NCI-H2107 (cell line): ENCODE measurements around the gene PLAAT4.

Experiments used
- DNase-seq: peaks from one replicate; lab custom pipeline; 2025; lab: John Stamatoyannopoulos, UW

PLAAT4 gene, protein sequence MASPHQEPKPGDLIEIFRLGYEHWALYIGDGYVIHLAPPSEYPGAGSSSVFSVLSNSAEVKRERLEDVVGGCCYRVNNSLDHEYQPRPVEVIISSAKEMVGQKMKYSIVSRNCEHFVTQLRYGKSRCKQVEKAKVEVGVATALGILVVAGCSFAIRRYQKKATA

DNA sequence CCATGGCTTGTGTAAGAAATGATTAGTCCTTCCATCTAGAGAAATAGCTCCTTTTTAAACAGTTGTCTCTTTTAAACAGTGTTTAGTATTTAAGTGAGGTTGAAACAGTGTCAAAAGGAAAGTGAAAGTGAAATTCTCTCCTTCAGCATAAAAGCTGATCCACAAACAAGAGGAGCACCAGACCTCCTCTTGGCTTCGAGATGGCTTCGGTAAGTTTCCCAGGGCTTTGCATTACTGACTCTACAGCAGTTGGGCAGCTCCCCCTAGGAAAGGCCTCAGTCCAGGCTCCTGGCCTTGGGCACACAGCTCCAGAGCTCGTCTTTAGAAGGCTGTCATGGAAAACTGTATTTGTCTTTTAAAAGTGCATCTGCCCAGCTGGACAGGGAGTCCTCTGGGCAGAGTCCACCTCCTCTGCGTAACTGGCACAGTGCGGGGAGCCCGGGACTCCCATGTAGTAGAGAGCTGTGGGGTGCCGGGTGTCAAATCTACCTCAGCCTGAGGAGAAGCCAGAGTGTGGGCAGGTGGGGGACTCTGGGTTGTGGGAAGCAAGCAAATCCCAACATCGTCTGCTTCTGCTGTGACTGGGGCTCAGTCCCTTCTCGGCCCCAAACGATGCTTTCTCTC, at the start of gene PLAAT4:
PLAAT4 (plus strand) TSS at position 140 of the 624 bp plus-strand sequence; CDS start at position 201, 61 bp downstream.
- peak; percentile 23 for DNase-seq

DNA sequence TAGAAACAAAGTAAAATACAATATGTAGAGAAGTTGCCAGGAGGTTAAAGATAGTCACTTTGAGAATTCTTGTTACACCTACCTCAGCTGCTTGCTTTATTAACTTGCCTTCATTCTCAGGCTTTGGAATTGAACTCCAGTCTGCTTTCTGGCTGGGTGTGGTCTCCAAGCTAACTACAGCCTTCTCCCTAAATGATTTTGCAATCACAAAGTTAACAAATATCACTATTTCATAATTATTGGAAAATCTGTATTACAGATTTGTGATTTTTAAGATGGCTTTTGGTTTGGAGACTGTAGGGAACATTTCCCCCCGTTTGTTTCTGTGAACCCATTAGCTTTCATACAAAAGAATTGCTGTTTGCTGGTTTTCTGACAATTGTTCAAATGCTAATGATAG, 47.8 kb upstream of the PLAAT4 start:
- no peak for DNase-seq

DNA sequence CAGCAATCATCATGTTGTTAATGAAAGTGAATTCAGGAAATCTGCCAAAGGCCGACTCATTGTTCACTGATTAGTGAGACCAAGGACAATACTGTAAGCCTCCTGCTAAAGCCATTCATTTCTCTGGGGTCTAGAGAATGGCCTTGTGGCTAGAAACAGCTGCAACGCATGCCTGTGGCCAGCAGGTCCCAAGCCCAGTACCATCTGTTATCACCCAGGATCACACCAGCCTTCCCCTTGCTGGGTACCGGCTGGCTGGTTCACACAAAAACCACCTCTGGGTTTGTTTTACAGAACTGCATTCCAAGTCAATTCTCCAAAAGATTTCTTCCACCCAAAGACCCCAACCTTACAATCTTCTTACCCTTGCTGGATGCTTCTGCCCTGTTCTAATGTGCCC, 46.7 kb upstream of the PLAAT4 start:
- no peak for DNase-seq

DNA sequence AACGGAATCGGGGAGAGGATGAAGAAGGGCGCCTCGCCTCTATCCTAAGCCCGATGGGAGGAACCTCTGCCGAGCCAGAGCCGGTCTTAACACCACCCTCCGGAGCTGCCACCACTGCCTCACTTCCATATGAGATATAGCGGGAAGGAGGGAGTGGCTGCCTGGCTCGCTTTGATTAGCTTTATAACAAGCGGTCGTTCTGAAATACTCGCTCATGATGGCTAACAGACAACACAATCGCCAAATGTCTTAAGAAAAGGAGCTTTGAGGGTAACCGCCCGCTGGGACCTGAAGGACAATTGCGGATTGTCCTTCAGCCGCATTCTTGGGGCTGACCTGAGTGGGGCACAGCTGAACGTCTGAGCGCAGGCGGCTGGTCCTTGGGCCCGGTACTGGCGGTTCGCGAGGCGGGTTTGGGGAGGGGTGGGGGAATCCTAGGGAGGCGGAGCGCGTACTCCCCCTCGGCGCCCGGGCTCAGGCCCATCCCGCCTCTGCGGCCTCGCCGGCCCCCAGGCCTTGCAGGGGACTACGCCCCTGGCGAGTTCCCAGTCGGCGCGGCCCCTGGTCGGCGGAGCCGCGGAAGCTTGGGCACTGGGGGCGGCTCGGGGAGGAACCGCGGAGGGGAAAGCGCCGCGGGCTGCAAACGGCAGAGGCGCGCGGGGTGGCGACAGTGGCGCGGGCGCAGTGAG, 45.9 kb upstream of the PLAAT4 start, which contains the start of gene PLAAT5:
PLAAT5 (minus strand) TSS at position 617 of the 689 bp plus-strand sequence; CDS start at position 484, 133 bp downstream.
- DNase-seq: no peak

DNA sequence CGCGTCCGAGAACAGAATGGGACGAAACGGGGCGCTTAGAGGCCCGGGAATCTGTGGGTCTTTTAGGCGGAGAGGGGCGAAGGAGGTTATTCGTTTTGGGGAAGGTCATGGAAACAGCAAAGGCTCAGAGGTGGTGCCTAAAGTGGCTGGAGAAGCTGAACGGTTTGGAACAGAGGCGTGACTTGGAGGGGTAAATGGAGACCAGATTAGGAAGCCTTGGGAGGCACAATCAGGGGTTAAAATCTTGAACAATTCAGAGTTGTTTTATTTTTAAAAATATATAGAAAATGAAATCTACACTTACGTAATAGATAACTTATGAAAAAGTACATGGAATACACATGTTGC, 45.4 kb upstream of the PLAAT4 start:
- DNase-seq: no peak

DNA sequence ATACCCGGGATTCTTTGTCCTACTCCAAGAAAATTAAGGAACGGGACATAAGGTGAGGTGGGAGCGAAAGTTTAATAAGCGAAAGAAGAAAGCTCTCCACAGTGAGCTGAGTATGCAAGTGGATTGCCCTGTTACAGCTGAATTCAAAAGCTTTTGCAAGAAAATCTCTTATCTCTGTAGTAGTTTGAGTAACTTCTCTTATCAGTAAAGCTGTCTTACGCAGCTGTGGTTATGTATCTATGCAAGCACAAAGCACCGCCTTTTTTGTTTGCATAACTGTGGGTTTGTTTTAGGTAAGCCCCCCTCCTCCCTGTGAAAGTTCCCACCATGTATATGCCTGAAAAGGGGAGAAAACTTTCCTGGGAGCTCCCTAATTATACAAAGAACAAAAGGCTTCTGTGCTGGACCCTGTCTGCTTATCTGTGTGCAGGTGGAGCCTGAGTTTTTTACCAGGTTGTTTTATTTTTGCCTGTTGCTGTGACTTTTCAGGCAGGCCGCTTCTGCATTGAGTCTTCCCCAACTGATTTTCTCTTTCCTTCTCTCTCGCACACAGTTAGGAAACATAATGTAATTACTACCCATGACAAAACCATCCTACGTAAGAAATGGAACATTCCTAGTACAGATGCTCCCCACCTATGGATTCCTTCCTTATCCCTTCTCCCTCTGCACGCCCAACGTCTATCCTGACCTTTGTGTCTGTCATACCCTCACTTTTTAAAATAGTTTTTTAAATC, 44.8 kb upstream of the PLAAT4 start:
- no peak for DNase-seq

DNA sequence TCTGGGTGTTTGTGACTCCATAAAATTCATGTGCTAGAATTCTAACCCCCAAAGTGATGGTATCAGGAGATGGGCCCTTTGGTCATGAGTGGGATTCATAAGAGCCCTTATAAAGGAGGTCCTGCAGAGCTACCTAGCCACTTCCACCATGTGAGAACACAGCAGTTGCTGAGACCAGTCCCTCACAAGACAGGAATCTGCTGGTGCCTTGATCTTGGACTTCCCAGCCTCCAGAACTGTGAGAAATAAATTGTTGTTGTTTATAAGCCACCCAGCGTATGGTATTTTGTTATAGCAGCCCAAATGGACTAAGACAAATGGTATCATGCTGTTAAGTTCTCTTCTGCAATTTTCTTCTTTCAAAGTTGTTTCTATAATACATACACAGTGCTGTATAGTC, 44.2 kb upstream of the PLAAT4 start:
- no peak for DNase-seq

DNA sequence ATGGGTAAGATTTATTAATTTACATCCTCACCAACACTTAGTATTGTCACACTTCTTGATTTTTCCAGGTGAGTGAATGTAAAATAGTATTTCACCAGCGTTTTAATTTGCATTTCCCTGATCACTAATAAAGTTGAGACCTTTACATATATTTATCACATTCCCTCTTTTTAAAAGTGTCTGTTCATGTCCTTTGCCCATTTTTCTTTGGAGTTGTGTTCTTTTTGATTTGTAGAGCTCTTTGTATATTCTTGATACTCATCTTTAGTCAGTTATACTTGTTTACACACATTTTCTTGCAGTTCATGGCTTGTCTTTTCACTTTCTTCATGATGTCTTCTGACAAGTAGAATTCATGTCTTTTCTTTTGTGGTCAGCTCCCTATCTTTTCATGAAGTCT, 43.5 kb upstream of the PLAAT4 start:
- no peak for DNase-seq

DNA sequence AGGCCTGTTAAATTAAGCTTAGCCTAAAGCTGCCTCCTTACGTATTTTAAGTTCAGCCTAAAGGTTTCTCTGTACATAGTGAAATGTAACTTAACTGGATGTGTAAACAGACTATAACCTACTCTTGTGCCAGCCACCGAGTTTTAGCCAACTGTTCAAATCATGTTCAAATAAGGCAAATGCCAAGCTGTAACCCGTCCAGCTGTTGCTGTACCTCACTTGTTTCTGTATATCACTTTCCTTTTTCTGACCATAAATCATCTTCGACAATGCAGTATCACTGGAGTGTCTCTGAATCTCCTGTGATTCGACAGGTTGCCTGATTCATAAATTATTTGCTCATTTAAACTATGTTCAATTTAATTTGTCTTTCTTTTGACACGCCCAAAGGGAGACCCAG, 41.6 kb upstream of the PLAAT4 start:
- DNase-seq: no peak

DNA sequence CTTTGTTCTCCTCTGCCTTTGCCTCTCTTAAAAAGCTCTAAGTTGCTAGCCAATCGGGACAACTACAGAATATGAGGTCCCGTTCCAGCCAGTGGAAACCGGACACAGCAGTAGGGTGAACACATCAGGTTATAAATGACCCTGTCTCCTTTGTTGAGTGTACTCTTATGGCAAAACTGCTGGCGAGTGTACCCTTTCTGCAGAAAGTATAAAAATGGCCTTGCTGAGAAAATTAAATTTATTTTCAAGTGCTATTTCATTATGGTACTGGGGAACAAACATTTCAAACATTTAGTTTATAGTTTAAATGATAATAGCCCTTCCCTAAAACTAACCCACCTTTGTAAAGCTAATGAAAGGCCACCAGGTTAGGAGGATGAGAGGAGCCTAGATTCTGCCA, 36.7 kb upstream of the PLAAT4 start:
- DNase-seq: no peak

DNA sequence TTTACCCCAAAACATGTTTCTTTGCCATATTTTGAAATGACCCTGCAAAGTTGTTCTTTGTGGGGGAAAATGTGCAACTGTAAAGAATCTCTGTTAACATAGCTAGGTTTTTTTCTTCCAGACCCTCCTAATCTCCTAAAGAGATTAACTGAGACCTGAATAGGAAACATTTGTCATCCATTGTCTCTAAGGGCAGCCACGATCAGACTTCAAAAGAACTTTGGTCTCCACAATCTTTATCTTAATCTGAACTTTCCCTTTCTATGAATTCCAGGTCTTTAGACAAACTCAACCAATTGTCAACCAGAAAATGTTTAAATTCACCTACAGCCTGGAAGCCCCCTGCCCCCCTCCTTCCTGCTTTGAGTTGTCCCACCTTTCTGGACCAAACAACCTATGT, 35.4 kb upstream of the PLAAT4 start:
- no peak for DNase-seq

DNA sequence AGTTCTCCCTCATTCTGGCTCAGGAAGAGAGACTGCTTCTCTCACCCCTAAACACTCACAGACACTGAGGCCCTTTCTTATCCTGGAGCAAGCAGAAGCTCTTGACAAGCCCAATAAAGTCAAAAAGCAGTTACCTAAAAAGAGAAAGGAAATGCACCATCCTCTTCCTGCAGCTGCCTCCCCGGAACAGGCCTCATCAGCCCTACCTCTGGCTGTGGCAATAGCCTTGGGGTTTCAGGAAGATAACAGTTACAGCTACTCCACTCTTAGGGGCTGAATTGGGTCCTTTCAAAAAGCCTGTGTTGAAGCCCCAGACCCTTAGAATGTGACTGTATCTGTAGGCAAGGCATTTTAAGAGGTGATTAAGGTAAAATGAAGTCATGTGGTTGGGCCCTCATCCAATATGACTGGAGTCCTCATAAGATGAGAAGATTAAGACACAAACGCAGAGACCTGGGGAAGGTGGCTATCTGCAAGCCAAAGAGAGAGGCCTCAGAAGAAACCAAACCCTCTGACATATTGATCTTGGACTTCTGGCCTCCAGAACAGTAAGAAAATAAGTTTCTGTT, 34.3 kb upstream of the PLAAT4 start:
- DNase-seq: no peak

DNA sequence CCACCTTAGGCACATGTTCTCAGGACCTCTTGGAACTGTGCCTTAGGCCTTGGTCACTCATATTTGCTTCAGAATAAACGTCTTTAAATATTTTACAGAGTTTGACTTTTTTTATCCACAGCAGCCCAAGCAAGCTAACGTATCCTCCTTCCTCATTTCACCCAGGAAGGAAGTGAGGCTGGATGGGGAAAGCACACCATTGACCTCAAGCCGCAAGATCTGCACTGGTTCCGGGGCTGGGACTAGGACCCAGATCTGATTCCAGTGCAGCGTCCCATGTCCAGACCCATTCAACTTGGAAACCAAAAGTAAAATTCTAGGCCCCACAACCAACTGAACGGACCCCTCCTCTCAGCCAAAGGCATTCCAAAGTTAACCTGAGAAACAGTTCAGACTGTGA, 33.1 kb upstream of the PLAAT4 start:
- DNase-seq: no peak

DNA sequence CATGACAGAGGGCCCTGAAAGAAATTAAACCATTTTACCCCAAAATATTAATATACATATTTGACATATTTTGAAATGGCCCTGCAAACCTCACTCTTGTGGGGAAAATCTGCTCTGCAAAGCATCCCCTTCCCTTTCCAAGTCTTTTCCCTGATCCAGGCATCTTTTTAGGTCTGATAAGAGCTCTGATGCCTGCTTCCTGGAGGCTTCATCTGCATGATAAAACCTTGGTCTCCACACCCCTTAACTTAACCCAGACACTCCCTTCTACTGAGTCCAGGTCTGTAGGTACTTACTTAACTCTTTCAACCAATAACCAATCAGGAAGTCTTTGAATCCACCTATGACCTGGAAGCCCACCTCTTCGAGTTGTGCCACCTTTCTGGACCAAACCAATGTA, 32.6 kb upstream of the PLAAT4 start:
- DNase-seq: no peak

DNA sequence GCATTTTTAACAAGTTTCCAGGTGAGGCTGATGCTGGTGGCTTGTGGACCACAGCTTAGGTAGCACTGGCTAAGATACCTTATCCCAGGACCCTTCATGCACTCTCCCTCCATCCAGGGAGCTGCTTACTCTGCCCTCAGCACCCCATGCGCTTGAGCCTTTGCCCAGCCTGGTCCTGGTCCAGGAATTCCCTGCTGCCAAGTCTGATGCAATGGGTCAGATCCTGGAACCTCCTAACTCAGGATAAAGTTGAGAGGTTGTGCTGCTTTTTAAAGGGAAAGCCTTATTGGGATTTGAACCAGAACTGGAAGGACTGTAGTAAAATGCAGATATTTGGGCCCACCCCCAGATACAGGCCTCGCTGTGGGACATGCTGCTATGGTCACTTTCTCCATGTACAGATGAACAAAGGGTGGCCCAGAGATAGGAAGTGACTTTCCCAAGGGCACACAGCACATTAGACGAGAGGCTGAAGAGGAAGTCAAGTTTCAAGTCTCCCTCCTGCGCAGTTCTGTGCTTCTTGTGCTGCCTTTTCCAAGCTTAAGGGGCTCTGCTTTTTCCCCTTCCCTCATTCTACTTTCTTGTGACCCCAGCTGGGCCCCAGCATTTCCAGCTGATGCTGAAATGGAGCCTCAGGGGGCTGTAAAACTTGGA, 31.5 kb upstream of the PLAAT4 start:
- no peak for DNase-seq

DNA sequence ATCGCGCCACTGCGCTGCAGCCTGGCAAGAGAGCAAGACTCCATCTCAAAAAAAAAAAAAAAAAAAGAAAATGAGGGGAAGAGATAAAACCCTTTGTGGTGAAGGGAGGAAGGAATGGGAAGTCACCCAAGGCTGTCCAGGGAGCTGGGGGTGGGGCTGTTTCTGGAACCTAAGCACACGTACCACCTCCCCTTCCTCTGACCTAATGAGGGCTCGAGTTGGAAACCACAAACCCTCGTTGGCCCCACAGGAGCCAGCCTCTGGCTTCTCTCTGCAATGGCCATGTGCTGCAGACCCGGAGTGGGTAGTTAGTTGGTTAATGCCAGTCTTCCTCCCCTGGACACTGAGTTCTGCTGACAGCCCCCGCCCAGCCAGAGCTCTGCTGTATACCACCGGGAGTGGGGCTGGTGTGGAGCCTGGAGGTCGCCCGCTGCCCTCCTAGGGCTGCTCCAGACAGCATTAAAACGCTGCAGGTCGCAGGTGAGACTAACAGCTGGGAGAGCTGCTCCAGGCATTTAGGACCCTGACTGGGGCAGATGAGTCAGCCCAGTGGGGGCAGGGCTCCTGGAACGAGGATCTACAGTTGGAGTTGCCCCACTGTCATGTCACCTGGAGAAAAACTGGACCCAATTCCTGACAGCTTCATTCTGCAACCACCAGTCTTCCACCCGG, 30.6 kb upstream of the PLAAT4 start, which contains the start of gene LGALS12:
LGALS12 (plus strand) TSS at position 228 of the 672 bp plus-strand sequence; CDS start at position 603, 375 bp downstream.
- no peak for DNase-seq

DNA sequence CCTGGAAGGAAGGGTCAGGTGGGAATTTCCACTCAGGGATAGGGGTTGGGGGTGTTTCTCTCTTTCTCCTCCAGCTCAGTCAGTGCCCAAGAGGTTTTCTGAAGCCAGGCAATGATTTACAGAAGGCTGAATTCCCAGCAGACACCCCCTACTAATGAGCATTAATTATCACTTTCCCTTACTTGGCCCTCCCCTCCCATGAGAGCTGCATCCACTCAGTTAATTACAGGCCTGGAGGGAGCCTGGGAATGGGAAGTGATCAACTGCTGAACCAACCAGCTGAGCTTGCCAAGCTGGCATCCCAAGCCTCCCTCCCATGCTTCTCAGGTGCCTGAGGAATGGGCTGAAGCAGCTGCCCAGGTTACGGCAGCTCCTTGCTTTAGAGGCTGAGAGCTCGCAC, 29.7 kb upstream of the PLAAT4 start:
- DNase-seq: no peak

DNA sequence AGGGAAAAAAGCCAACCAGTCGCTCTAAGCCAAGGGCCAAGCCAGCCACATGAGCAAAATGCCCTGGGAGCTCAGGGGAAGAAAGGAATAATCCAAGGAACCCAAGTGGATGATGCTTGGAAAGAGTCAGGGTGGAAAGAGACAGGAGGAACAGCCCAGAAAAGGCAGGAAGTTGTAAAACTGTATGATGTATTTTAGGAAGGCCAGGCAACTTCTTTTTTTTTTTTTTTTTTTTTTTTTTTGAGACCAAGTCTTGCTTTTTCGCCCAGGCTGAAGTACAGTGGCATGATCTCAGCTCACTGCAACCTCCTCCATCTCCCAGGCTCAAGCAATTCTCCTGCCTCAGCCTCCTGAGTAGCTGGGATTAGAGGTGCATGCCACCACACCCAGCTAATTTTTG, 29.1 kb upstream of the PLAAT4 start:
- no peak for DNase-seq

DNA sequence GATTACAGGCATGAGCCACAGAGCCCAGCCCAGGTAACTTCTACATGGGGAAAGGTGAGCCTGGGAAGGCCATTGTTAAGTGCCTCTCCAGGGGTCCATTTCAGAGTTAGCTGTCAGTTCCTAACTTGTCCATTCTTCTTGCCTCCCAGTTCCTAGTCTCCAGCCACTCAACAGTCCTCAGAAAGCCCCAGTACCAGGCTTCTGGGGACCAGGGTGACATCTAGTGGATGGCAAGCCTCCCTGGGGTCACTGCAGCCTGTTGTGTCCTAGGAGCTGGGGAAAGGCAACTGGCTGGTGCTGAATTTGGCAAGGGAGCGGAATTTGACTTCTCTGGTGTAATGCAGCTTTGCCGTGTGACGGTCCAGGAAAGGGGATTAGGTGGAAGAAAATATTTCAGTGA, 28.6 kb upstream of the PLAAT4 start:
- no peak for DNase-seq

DNA sequence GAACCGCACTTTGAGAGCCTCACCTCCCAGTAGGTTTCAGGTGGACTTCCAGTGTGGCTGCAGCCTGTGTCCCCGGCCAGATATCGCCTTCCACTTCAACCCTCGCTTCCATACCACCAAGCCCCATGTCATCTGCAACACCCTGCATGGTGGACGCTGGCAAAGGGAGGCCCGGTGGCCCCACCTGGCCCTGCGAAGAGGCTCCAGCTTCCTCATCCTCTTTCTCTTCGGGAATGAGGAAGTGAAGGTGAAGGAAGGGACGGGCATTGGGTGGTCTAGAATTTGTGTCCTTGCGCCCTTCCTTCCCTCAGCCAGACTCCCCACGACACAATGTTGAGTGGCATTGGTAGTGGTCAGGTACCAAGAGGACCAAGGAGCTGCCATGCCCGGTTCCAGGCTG, 27.9 kb upstream of the PLAAT4 start:
- DNase-seq: no peak

DNA sequence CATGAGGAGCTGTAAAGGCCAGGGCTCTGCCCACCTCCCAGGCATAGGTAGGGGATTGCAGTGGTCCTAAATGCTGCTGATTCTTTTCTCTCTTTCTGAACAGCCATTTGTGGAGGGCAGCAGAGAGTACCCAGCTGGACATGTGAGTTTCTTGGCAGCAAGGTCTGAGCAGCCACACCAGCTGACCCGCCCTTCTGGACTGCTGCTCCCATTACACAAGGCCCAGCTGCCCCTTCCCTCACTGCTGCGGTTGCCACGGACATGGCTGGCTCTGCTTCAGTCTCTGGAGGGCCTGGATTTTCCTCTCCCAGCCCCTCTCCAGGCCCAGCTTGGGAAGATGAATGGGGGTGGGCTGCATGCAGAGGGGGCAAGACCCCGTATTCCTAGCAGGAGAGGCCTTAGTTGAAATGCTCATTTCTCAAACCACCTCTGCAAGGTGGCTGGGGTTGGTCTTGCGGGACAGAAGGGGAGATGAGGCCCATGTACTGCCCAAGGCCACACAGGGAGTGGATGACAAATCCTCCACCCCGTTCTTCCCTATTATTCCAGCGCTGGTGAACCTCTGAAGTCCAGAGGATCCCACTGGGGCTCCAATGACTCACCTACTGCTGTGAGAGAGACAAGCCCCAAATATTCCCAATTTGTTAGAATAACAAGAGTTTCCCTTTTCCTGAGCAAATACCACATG, 26.1 kb upstream of the PLAAT4 start:
- no peak for DNase-seq
